ELF-1 (cell line): ENCODE results near the gene ALOX15.
"Not testable (repeated sequence)": the region's sequence is repeated elsewhere in the genome, so short reads cannot be mapped to it uniquely, and the experiment has no call there.

Experiments used
- DNase-seq: peaks from one replicate; pipeline ENCODE4 v3.0.0-alpha.2; 2016; ENCODE audit warnings: low read depth, low spot score

The ALOX15 gene

DNA sequence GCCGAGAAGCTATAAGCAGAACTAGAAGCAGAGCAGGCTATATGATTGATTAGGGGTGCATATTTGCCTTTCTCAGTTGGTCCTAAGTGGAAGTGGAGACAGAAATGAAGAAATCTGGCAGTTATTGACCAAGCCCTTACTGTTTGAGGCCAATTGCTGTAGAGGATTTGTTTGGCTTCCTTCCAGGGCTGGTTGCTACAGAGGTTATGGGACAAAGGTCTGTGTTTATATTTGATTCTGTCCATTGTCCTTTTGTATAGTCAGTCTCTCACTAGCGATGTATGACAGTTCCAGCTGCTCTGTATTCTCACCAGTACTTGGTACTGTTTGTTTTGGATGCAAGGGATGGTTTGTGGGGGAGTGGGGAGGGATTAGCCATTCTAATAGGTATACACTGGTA, 7.3 kb upstream of the ALOX15 start:
- DNase-seq = no peak

DNA sequence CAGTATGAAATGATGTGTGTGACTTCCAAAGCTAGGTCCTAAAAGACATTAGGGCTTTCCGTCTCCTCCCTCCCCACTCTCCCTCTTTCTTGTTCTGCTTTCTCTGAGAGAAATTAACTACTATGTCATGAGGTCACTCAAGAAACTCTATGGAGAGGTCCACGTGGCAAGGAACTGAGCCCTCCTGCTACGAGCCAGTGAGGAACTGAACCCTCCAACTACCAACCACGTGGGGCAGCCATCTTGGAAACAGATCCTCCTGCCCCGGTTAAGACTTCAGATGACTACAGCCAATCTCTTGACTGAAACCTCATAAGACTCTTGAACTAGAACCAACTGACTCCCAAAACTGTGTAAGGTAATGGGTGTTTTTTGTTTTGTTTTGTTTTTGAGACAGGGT, 4.2 kb upstream of the ALOX15 start:
- DNase-seq = no peak

DNA sequence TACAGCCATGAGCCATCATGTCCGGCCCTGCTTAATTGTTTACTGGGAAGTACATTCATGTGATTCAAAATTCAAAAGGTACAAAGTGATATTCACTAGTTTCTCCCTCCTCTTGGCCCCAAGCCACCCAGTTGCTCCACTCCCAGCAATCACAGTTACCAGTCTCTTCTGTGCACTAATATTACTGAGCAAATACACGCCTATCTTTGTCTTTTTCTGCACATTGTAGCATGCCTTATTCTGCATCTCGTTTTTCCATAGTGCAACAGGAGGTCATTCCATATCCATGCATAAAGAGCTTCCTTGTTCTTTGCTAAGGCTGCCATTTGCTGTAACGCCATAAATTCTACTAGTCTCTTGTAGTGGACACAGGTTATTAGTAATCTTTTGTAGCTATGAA, 2.2 kb upstream of the ALOX15 start:
- DNase-seq = no peak

DNA sequence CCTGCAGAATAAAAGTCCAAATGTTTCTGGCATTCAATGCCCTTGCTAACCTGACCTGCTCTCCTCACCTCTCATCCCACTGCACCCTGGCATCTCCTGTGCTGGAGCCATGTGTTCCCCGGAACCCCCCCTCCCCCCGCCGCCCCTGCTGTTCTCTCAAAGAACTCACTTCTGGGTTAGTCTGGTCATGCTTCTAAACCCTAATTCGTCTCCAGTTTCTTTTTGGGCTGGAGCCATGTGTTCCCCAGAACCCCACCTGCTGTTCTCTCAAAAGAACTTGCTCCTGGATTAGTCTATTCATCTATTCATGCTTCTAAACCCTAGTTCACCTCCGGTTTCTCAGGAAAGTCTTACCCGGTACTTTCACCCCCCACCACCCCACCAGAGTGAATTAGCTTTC, 808 bp upstream of the ALOX15 start:
- no peak for DNase-seq

DNA sequence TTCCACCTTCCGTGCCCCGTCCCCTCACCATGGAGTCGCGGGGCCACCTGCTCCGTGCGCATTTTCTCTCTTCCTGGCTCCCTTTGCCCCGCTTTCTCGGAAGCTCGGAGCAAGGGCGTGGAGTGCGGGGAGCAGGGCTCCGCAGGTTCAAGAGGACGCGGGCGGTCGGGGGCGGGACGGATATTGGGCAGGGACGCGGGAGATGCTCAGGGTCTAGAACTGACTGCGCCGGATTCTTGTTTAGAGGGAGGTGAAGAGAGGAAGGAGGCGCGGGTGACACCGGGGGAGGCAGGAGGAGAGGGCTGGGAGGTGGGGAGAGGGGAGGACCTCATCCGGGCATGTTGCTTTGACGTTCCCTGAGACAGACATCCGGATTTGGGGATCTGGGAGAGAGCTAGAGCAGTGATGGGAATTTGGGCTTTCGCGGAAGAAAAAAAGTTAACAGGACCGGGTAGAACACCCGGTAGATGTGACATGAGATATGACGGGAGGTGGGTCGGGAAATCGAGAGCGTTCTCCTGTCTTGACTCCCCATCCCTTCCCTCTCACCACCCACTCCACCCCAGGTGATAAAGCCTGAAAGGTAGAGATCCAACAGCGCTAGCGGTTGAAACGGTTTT, 799 bp downstream of the ALOX15 start:
- DNase-seq = not testable (repeated sequence)

DNA sequence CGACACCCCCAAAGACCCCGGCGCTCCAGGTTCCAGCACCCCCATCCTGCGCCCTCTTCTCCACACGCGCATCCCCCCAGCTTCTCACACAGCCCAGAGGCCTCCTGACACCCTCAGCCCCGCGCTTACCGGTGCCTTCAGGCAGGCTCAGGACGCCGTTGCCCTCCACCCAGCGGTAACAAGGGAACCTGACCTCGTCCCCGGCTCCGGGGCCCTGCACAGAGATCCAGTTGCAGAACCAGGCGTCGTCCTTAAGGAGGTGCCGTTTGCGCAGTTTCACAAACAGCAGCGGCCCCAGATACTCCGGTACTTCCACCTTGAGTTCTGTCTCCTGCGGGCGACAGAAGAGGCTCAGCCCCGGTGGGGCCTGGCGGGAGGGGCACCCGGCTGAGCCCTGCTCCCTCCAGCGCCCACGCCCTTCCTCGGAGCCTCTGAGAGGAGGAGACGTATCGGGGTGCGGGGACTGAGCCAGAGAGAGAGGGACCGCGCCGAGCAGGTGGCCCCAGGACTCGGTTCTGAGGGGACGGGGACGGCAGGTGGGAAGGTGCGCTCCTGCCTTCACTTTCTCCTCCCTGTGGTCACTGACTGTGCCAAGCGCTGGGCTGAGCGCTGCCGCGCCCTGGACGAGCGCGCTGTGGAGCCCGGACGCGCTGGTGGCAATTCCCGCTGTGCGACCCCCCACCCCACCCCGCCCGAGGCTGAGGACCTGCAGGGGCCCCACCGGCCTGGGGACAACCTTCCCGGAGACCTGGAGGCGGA, 2.0 kb downstream of the ALOX15 start:
- peak; percentile 73 for DNase-seq

DNA sequence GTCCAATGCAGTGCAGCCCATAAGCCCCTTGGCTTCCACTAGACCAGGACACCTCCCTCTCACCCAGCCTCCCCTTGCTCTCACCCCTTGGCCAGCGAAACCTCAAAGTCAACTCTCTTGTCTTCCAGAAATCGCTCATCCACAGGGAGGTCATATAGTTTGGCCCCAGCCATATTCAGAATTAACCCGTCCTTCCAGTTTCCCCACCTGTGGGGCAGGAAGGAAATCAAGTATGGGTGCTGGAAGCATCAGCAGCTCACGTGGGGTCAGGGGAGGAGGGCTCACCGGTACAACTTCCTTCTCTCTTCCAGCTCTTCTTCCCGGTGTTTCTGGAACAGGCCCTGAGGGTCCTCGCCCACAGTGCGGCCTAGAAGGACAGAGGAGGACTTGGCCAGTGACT, 2.7 kb downstream of the ALOX15 start:
- DNase-seq = not testable (repeated sequence)

DNA sequence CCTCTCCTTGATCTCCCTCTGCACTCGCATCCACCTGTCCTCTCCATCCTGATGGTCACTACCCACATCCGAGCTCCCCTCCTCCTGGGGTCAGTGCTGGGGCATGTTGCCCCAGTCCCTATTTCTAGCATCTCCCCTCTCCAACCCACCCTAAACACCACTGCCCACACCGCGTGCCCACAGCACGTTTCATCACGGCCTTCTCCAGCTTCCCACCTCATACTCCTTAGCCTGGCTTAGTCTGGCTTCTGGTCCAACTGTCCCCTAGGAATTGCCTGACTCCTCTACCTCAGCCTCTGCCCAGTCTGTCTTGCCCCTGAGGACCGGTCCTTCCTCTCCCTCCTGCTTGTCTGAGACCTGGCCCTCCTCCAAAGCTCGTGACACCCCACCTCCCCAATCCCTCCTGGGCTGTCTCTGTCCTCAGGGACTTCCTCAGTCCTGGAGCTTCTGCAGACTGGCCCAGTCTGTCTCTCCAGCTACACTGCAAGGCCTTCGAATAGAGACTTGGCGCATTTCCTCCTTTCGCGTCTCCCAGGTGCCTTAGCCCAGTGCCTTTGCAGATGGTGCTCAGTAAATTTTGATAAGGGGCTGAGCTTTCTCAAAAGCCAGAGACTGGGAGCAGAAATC, 4.9 kb downstream of the ALOX15 start:
- DNase-seq = no peak

DNA sequence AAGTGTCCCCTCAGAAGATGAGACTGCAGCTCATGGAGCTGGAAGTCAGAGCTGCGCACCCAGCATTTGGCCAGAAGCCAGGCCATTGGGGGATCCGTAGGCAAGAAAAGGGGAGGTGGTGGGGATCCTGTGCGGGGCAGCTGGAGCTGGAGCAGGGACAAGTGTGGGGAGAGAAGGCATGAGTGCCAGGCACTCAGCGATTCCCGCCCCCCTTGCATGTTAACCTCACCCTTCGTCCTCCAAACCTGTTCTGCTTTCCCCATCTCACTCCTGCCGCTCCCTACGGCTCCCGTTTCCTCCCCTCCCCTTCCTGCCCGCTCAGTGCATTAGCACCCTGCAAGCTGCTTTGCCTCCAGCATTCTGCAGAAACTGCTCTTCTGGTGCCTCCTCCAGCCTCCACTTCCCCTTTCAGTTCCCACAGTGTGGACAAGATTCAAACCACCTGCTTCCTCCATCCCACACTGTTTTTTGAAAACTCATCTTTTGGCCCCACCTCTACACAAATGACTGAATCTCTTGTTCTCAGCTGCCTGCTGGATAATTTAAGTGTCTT, 5.6 kb downstream of the ALOX15 start:
- no peak for DNase-seq

DNA sequence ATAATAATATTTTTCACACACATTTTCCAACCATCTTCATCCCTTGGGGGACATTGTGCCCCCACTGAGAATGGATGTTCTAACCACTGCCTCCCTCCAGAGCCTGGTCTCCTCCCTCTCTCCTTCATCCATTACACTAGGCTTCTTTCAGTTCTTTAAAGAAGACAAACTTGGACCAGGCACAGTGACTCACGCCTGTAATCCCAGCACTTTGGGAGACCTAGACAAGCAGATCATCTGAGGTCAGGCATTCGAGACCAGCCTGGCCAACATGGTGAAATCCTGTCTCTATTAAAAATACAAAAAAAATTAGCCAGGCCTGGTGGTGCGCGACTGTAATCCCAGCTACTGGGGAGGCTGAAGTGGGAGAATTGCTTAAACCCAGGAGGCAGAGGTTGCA, 6.5 kb downstream of the ALOX15 start:
- DNase-seq = no peak

DNA sequence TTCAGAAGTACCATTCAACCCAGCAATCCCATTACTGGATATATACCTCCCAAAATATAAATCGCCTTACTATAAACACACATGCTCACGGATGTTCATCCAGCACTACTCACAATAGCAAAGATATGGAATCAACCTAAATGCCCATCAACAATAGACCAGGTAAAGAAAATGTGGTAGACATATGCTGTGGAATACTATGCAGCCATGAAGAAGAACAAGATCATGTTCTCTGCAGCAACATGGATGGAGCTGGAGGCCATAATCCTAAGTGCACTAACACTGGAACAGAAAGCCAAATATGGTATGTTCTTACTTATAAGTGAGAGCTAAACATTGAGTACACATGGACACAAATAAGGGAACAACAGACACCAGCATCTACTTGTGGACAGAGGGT, 7.8 kb downstream of the ALOX15 start:
- DNase-seq = no peak

DNA sequence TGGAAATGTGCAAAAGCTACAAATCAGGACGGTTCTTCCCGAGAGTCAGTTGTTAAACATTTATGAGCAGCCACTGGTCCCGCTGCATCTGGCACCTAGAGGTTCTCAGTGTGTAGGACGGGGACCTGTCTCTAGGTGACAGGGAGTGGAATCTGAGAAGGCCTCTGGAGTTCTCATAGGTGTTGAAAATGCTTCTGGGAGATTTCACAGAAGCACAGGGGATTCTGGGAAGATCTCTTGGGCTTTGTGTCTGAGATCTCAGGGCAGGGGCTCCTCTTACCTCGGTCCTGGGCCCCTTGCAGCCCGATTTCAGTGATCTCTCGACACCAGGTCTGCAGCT, 8.9 kb downstream of the ALOX15 start:
- no peak for DNase-seq

DNA sequence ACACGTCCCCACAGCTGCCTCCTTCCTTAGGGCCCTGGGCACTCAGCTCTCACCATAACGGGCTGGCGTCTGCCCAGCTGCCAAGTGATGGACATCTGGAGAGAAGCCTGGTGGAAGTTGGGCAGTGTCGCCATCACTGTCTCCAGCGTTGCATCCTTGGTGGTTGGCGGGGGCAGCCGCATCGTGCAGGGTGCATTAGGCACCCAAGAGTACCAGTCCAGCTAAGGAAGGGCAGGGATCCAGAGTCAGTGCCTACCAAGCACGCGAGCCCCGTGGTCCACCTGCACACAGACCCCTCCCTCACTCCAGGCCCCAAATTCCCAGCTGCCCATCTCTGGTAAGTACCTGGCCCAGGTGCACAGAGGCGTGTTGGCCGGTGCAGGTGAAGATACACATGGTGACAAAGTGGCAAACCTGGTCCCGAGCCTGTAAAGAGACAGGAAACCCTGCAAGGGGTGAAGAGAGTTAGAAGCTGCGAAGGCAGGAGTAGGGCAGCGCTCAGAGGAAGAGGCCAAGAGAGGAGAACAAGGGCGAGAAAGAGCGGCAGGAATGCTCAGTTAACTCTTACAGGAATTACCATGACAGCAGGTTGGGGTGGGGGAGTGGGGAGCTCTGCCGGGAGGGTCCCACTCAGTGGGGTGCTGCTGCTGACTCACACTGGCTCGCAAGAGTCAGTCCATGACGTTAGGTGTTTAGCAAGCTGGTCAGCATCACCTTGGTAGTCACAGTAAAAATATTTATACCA, 9.5 kb downstream of the ALOX15 start:
- DNase-seq = no peak

DNA sequence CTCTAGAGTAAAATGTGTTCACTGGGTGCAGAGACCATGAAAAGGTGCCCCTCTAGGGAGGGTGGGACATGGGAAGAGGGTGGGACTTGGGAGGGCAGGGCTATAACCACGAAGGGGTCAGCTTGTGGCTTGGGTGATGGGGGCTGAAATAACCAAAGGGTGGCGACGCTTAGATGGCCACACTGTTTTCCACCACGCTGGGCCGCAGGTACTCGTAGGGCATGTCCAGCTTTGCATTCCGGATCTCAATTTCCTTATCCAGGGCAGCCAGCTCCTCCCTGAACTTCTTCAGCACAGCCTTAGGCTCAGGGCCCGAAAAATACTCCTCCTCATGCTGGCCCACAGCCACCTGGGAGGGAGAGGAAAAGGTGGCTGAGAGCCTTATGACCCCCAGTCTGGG, 10.0 kb downstream of the ALOX15 start:
- DNase-seq = no peak

DNA sequence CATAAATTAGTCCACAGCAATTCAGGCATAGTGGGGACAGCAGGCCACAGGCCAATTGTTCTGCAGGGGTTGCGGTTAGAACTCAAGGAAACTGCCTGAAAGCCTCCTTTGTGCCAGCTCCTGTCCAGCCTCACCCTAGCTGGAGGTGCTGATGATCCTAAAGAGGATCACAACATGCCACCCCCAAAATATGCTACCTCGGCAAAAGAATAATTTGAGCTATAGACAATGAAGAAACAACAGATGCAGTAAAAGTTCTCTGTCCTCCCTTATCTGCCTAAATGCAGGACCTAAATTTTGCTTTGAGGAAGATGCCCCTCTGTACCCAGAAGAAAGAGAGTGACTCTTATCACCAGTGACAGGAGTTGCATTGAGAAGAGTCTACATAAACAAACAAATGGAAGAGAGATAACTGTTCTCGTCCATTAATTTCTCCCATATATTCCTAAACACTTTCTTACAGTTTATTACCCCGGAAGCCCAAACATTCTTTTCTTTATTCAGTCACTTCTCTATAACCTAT, 14.7 kb downstream of the ALOX15 start:
- DNase-seq = no peak

DNA sequence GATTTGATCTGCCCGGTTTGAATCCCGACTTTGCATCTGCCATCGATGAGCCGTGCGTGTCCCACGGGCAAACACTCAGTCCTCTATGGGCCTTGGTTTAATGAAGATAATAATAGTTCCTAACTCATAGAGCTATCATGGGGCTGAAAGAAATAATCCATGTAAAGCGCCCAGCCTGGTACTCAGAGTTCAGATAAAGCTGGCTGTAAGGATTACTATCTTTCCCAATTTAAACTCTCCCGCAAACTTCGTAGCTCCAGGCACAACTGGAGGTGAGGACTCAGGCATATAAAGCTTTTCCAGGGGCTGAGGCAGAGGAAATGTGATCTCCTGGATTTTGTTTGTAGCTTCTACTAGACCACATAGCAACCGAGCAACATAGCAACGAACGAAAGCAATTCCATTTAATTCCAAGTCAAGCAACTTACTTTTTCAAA, 16.3 kb downstream of the ALOX15 start:
- DNase-seq = peak; percentile 53

DNA sequence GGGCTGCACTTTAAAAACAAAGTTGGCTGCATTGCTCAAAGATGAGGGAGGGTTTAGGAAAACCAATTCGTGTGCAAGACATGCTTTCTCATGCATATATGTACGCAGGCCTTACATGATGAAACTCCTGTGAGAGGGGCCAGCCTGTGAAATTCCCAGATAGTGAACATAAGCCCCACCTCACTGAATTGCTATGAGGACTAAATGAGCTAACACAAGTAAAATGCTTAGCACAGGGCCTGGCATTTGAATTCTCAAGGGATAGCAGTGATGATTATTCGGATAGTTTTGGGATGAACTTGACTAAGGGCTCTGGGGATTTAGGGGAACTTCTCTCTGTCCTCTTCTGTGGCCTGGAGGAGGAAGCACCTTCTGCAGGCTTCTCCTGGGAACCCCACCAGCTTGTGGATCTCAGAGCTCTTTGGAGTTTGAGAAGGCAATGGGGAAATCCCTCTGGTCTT, 17.0 kb downstream of the ALOX15 start:
- DNase-seq = not testable (repeated sequence)

DNA sequence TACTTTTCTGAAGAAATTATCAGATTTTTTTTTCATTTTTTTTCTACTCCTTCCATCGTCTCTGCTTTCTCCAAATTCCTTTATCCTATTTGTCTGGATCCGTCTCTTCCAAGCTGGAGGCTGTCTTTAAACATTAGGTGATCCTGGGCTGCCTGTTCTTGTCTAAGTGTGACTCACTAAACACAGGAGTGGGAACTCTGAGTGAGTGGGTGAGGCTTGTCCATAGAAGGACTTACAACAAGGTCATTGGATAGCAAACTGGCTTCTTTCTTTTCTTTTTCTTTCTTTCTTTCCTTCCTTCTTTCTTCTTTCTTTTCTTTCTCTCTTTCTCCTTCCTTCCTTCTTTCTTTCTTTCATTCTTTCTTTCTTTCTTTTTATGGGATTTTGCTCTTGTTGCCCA, 18.2 kb downstream of the ALOX15 start:
- DNase-seq = no peak

DNA sequence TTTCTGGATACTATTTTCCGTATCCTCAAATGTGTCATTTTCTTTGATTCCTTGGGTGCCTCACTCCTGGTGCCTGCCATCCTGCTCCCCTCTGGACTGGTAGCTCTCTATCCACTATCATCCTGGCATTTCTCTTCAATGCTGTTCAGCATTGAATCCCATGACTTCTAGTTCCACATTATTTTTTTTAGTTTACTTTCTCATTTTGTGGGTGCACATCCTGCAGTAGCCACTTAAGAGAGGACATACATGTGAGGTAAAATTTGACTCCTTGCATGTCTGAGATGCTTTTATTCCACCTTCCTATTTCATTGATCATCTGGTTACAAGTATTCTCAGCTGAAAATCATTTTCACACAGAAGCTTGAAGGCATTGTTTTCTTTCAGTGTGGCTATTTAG, 19.1 kb downstream of the ALOX15 start:
- DNase-seq = no peak

DNA sequence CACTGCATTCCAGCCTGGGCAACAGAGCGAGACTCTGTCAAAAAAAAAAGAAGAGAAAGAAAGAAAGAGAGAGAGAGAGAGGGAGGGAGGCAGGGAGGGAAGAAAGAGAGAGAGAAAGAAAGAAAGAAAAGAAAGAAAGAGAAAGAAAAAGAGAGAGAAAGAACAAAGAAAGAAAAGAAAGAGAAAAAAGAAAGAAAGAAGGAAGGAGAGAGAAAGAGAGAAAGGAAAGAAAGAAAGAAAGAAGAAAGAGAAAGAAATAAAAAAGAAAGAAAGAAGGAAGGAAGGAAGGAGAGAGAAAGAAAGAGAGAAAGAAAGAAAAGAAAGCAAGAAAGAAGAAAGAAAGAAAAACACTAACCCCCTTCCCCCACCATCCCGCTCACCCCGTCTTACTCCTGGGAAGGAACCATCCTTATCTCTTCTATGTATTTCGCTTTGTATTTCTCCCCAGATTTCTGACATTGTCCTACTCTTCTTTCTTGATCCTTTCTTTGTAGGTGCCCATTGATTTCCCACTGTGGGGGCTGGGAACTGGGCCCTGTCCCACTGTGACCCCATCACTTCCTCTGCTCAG, 20.9 kb downstream of the ALOX15 start:
- DNase-seq = no peak

DNA sequence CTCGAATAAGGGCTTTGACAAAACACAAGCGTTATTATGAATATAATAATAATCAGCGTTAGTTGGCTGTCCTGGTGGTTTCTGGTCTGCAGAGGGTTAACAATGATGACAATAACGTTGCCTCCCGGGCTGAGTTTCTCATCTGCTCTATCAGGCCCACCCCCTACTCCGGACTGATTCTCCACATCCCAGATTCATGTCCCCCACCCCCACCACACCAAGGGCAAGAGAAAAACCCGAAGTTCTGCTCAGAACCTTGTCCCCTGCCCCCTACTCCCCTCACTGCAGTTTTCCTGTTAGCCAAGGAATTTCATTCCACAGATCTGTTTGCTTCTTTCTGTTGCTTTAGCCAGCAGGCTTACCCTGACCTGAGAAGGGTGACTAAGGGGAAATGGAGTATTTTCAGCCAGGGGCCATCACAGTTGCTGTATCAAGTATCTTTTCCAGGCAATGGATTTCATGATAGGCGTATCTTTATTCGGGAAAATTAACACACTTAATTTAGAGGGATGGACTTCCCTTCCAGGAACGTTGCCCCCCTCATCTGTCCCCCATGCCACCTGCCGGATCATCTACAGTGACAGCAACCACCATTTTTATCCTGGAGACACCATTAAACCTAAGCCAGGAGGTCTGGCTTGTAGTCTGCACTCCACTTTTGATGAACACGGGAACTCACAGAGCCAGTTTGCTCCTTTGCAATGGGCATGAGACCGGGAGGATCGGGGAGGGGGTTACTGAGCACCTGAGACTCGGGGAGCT, 23.7 kb downstream of the ALOX15 start:
- DNase-seq = no peak
